ENCODE results near the gene KLHL29. TPM values are rescaled to one million over a fixed set of nuclear protein-coding genes. Genes with fewer than 3 reads are reported as not detected.

Gene KLHL29
- total RNA-seq, 1 donor from 2014 or later: 3.0 TPM

- Mint-ChIP-seq H3K4me3 (ENCODE audit: low read depth) (no peak overlapping the region), H3K4me1 (ENCODE audit: low read depth) (peaks cover 11% of the 10 kb centered on the region), H3K27me3 (ENCODE audit: low read depth) (peaks cover 1% of the 10 kb centered on the region), H3K27ac (no peak overlapping the region), H3K9me3 (no peaks in the 10 kb centered on the region), H3K36me3 (ENCODE audit: low read depth) (no peaks in the 10 kb centered on the region)
- no peak for DNase-seq (ENCODE audit: low spot score)
- intact Hi-C loops (cut with micrococcal nuclease): no loop called here
Observed at GRCh38 chr2:23505984-23506380, 121.0 kb downstream of the KLHL29 start.

GRCh38 chr2:23506531-23507266 lies 121.7 kb downstream of the KLHL29 start:
- no peak overlapping the region for H3K4me3 Mint-ChIP-seq (ENCODE audit: low read depth)
- peaks cover 1% of the 10 kb centered on the region for H3K27me3 Mint-ChIP-seq (ENCODE audit: low read depth)
- H3K27ac Mint-ChIP-seq: no peak overlapping the region
- peaks cover 11% of the 10 kb centered on the region for H3K4me1 Mint-ChIP-seq (ENCODE audit: low read depth)
- intact Hi-C loops (cut with micrococcal nuclease): no loop called here
- H3K36me3 Mint-ChIP-seq (ENCODE audit: low read depth): no peaks in the 10 kb centered on the region
- no peak for DNase-seq (ENCODE audit: low spot score)
- no peaks in the 10 kb centered on the region for H3K9me3 Mint-ChIP-seq

- no peak for DNase-seq (ENCODE audit: low spot score)
- H3K4me3 Mint-ChIP-seq (ENCODE audit: low read depth): no peak overlapping the region
Observed at GRCh38 chr2:23507267-23508065, 122.5 kb downstream of the KLHL29 start.

GRCh38 chr2:23508066-23508390 lies 123.0 kb downstream of the KLHL29 start:
- H3K4me1 Mint-ChIP-seq (ENCODE audit: low read depth): peaks cover 11% of the 10 kb centered on the region
- H3K4me3 Mint-ChIP-seq (ENCODE audit: low read depth): no peak overlapping the region
- no peak overlapping the region for H3K27ac Mint-ChIP-seq
- no peaks in the 10 kb centered on the region for H3K27me3 Mint-ChIP-seq (ENCODE audit: low read depth)
- no peaks in the 10 kb centered on the region for H3K36me3 Mint-ChIP-seq (ENCODE audit: low read depth)
- intact Hi-C loops (cut with micrococcal nuclease): no loop called here
- no peak for DNase-seq (ENCODE audit: low spot score)
- no peaks in the 10 kb centered on the region for H3K9me3 Mint-ChIP-seq

More at GRCh38 chr2:23507267-23508065, 122.5 kb downstream of the KLHL29 start:
- no peaks in the 10 kb centered on the region for H3K9me3 Mint-ChIP-seq
- H3K27ac Mint-ChIP-seq: no peak overlapping the region
- intact Hi-C loops (cut with micrococcal nuclease): no loop called here
- peaks cover 11% of the 10 kb centered on the region for H3K4me1 Mint-ChIP-seq (ENCODE audit: low read depth)
- no peaks in the 10 kb centered on the region for H3K36me3 Mint-ChIP-seq (ENCODE audit: low read depth)
- H3K27me3 Mint-ChIP-seq (ENCODE audit: low read depth): peaks cover under 1% of the 10 kb centered on the region

GRCh38 chr2:23509103-23509502 lies 124.1 kb downstream of the KLHL29 start:
- intact Hi-C loops (cut with micrococcal nuclease): no loop called here
- Mint-ChIP-seq H3K4me1 (ENCODE audit: low read depth) (peaks cover 11% of the 10 kb centered on the region), H3K27ac (no peak overlapping the region), H3K27me3 (ENCODE audit: low read depth) (peaks cover 3% of the 10 kb centered on the region), H3K9me3 (no peaks in the 10 kb centered on the region), H3K4me3 (ENCODE audit: low read depth) (no peak overlapping the region), H3K36me3 (ENCODE audit: low read depth) (no peaks in the 10 kb centered on the region)
- no peak for DNase-seq (ENCODE audit: low spot score)

- Mint-ChIP-seq H3K4me1 (ENCODE audit: low read depth) (peaks cover 11% of the 10 kb centered on the region), H3K9me3 (no peaks in the 10 kb centered on the region)
- intact Hi-C loops (cut with micrococcal nuclease): no loop called here
Observed at GRCh38 chr2:23509596-23510292, 124.8 kb downstream of the KLHL29 start.

GRCh38 chr2:23510471-23510870 lies 125.5 kb downstream of the KLHL29 start:
- H3K27ac Mint-ChIP-seq: no peak overlapping the region
- H3K36me3 Mint-ChIP-seq (ENCODE audit: low read depth): no peaks in the 10 kb centered on the region
- H3K9me3 Mint-ChIP-seq: no peaks in the 10 kb centered on the region
- peaks cover 12% of the 10 kb centered on the region for H3K27me3 Mint-ChIP-seq (ENCODE audit: low read depth)
- intact Hi-C loops (cut with micrococcal nuclease): no loop called here
- no peak for DNase-seq (ENCODE audit: low spot score)
- no peak overlapping the region for H3K4me3 Mint-ChIP-seq (ENCODE audit: low read depth)
- H3K4me1 Mint-ChIP-seq (ENCODE audit: low read depth): peaks cover 11% of the 10 kb centered on the region

More at GRCh38 chr2:23509596-23510292, 124.8 kb downstream of the KLHL29 start:
- Mint-ChIP-seq H3K27ac (no peak overlapping the region), H3K4me3 (ENCODE audit: low read depth) (no peak overlapping the region), H3K27me3 (ENCODE audit: low read depth) (peaks cover 4% of the 10 kb centered on the region), H3K36me3 (ENCODE audit: low read depth) (no peaks in the 10 kb centered on the region)
- no peak for DNase-seq (ENCODE audit: low spot score)

GRCh38 chr2:23512778-23513177 lies 127.8 kb downstream of the KLHL29 start:
- Mint-ChIP-seq H3K4me3 (ENCODE audit: low read depth) (no peak overlapping the region), H3K27ac (no peak overlapping the region), H3K9me3 (no peaks in the 10 kb centered on the region), H3K36me3 (ENCODE audit: low read depth) (no peaks in the 10 kb centered on the region), H3K27me3 (ENCODE audit: low read depth) (peaks cover 16% of the 10 kb centered on the region), H3K4me1 (ENCODE audit: low read depth) (peaks cover under 1% of the 10 kb centered on the region)
- intact Hi-C loops (cut with micrococcal nuclease): no loop called here
- DNase-seq (ENCODE audit: low spot score): no peak

GRCh38 chr2:23513245-23513871 lies 128.4 kb downstream of the KLHL29 start:
- H3K4me3 Mint-ChIP-seq (ENCODE audit: low read depth): no peak overlapping the region
- intact Hi-C loops (cut with micrococcal nuclease): no loop called here

GRCh38 chr2:23513872-23514793 lies 129.2 kb downstream of the KLHL29 start:
- no peaks in the 10 kb centered on the region for H3K4me1 Mint-ChIP-seq (ENCODE audit: low read depth)
- no peak overlapping the region for H3K4me3 Mint-ChIP-seq (ENCODE audit: low read depth)
- H3K36me3 Mint-ChIP-seq (ENCODE audit: low read depth): no peaks in the 10 kb centered on the region
- intact Hi-C loops (cut with micrococcal nuclease): no loop called here
- H3K9me3 Mint-ChIP-seq: no peaks in the 10 kb centered on the region
- peaks cover 16% of the 10 kb centered on the region for H3K27me3 Mint-ChIP-seq (ENCODE audit: low read depth)
- no peak for DNase-seq (ENCODE audit: low spot score)
- H3K27ac Mint-ChIP-seq: no peak overlapping the region

More at GRCh38 chr2:23513245-23513871, 128.4 kb downstream of the KLHL29 start:
- no peak for DNase-seq (ENCODE audit: low spot score)
- Mint-ChIP-seq H3K27ac (no peak overlapping the region), H3K27me3 (ENCODE audit: low read depth) (peaks cover 16% of the 10 kb centered on the region), H3K9me3 (no peaks in the 10 kb centered on the region), H3K36me3 (ENCODE audit: low read depth) (no peaks in the 10 kb centered on the region), H3K4me1 (ENCODE audit: low read depth) (no peaks in the 10 kb centered on the region)

- intact Hi-C loops (cut with micrococcal nuclease): no loop called here
- no peak overlapping the region for H3K27ac Mint-ChIP-seq
- no peak overlapping the region for H3K4me3 Mint-ChIP-seq (ENCODE audit: low read depth)
- no peaks in the 10 kb centered on the region for H3K4me1 Mint-ChIP-seq (ENCODE audit: low read depth)
- no peaks in the 10 kb centered on the region for H3K36me3 Mint-ChIP-seq (ENCODE audit: low read depth)
- peaks cover 16% of the 10 kb centered on the region for H3K27me3 Mint-ChIP-seq (ENCODE audit: low read depth)
- DNase-seq (ENCODE audit: low spot score): no peak
- H3K9me3 Mint-ChIP-seq: no peaks in the 10 kb centered on the region
Observed at GRCh38 chr2:23516520-23517256, 131.7 kb downstream of the KLHL29 start.
